Measurements from ENCODE around the gene C2orf69.

- TF ChIP-seq CTCF (conservative IDR thresholded peaks at IDR 0.05; ENCODE audit: low read length) (no peak), EZH2phosphoT487 (IDR thresholded peaks at IDR 0.05; ENCODE audit: borderline replicate concordance, low read depth, low read length) (no peak)
Measured at GRCh38 chr2:199903111-199903510, 8.0 kb upstream of the C2orf69 start.
